H1 (cell line): ENCODE results near the gene MCEE.

ENCODE experiments used
- CEBPB ChIP-seq: IDR thresholded peaks from 2 replicates; pipeline ENCODE4 v1.6.1; 2012; ENCODE audit warnings: low read depth, low read length
- CTCF ChIP-seq, 3 experiments: IDR thresholded peaks; 1 replicate in 2 of 3; 2 replicates in 1 of 3; pipeline versions ENCODE4 v1.5.1 to v1.6.1; 2011; ENCODE audit warnings: low read length in 3 of 3, mild to moderate bottlenecking in 3 of 3, inconsistent platforms in 2 of 3, low read depth in 1 of 3, moderate library complexity in 1 of 3; ENCODE audit not compliant: insufficient read depth in 1 of 3; ENCODE audit errors: control extremely low read depth in 1 of 3
- POLR2A ChIP-seq, 2 experiments: IDR thresholded peaks; 1 replicate in 1 of 2; 2 replicates in 1 of 2; pipeline ENCODE4 v1.6.1; 2011; ENCODE audit warnings: low read depth in 2 of 2, low read length in 2 of 2, mild to moderate bottlenecking in 2 of 2; ENCODE audit errors: control extremely low read depth in 1 of 2
- POLR2AphosphoS5 ChIP-seq: IDR thresholded peaks from 2 replicates; pipeline ENCODE4 v1.6.1; 2011; ENCODE audit warnings: low read depth, low read length
- SIN3A ChIP-seq, 2 experiments: IDR thresholded peaks in 1 of 2; conservative IDR thresholded peaks in 1 of 2; 2 replicates each; pipeline ENCODE4 v1.6.1; 2011 to 2012; ENCODE audit warnings: low read length in 2 of 2, improper control_type of control experiment in 1 of 2, low read depth in 1 of 2, mild to moderate bottlenecking in 1 of 2

GRCh38 chr2:71108091-71108490 is 21.9 kb downstream of the MCEE start:
- TF ChIP-seq POLR2A (IDR thresholded peaks at IDR 0.05; ENCODE audit: control extremely low read depth in 1 of 2, low read depth in 2 of 2, low read length in 2 of 2) = no peak
- no peak for TF ChIP-seq SIN3A (conservative IDR thresholded peaks at IDR 0.05 in 1 of 2, IDR thresholded peaks at IDR 0.05 in 1 of 2; ENCODE audit: low read depth in 1 of 2, low read length in 2 of 2)
- no peak for TF ChIP-seq CTCF (IDR thresholded peaks at IDR 0.05; ENCODE audit: control extremely low read depth in 1 of 3, insufficient read depth in 1 of 3, low read depth in 1 of 3, low read length in 3 of 3)
- no peak for TF ChIP-seq CEBPB
- TF ChIP-seq POLR2AphosphoS5 = no peak
